HEK293 (cell line): ENCODE data around the gene OTUB2.

ENCODE experiments used
- MYNN ChIP-seq: fragments of 450-650 bp; formaldehyde crosslinking; IDR thresholded peaks from 2 replicates; pipeline ENCODE4 v1.5.1; 2016; ENCODE audit warnings: missing biosample characterization, missing genetic modification characterization, borderline replicate concordance
- MZF1 ChIP-seq: fragments of 450-650 bp; formaldehyde crosslinking; IDR thresholded peaks from 2 replicates; pipeline ENCODE4 v1.5.1; 2017; ENCODE audit warnings: missing biosample characterization, missing genetic modification characterization, borderline replicate concordance
- TCF7L2 ChIP-seq: IDR thresholded peaks from 2 replicates; pipeline ENCODE4 v1.6.1; 2011; ENCODE audit warnings: low read depth, mild to moderate bottlenecking, inconsistent platforms, low read length, moderate library complexity, borderline replicate concordance
- TRIM28 ChIP-seq: IDR thresholded peaks from 2 replicates; pipeline ENCODE4 v1.6.1; 2011; ENCODE audit warnings: low read length, control low read depth, borderline replicate concordance
- ZBTB48 ChIP-seq: fragments of 450-650 bp; formaldehyde crosslinking; IDR thresholded peaks from 2 replicates; pipeline ENCODE4 v1.5.1; 2016; ENCODE audit warnings: missing biosample characterization, missing genetic modification characterization
- ZBTB8A ChIP-seq: fragments of 450-650 bp; formaldehyde crosslinking; IDR thresholded peaks from 2 replicates; pipeline ENCODE4 v1.5.1; 2016; ENCODE audit warnings: missing biosample characterization, missing genetic modification characterization
- ZFP41 ChIP-seq: fragments of 450-650 bp; formaldehyde crosslinking; IDR thresholded peaks from 2 replicates; pipeline ENCODE4 v1.5.1; 2016; ENCODE audit warnings: missing biosample characterization, missing genetic modification characterization, borderline replicate concordance
- ZFP69B ChIP-seq: fragments of 450-650 bp; formaldehyde crosslinking; IDR thresholded peaks from 2 replicates; pipeline ENCODE4 v1.5.1; 2016; ENCODE audit warnings: missing biosample characterization, missing genetic modification characterization
- ZIC2 ChIP-seq: fragments of 450-650 bp; formaldehyde crosslinking; IDR thresholded peaks from 2 replicates; pipeline ENCODE4 v1.5.1; 2016; ENCODE audit warnings: missing biosample characterization, missing genetic modification characterization
- ZNF10 ChIP-seq: fragments of 450-650 bp; formaldehyde crosslinking; IDR thresholded peaks from 2 replicates; pipeline ENCODE4 v1.5.1; 2017; ENCODE audit warnings: missing biosample characterization, missing genetic modification characterization
- ZNF133 ChIP-seq: fragments of 450-650 bp; formaldehyde crosslinking; IDR thresholded peaks from 2 replicates; pipeline ENCODE4 v1.5.1; 2016; ENCODE audit warnings: missing biosample characterization, missing genetic modification characterization
- ZNF146 ChIP-seq: fragments of 450-650 bp; formaldehyde crosslinking; IDR thresholded peaks from 2 replicates; pipeline ENCODE4 v1.5.1; 2016; ENCODE audit warnings: missing biosample characterization, missing genetic modification characterization
- ZNF2 ChIP-seq: fragments of 450-650 bp; formaldehyde crosslinking; IDR thresholded peaks from 2 replicates; pipeline ENCODE4 v1.5.1; 2016; ENCODE audit warnings: missing biosample characterization, missing genetic modification characterization
- ZNF23 ChIP-seq: fragments of 450-650 bp; formaldehyde crosslinking; IDR thresholded peaks from 2 replicates; pipeline ENCODE4 v1.5.1; 2016; ENCODE audit warnings: missing biosample characterization, missing genetic modification characterization, borderline replicate concordance
- ZNF24 ChIP-seq: fragments of 450-650 bp; formaldehyde crosslinking; IDR thresholded peaks from 2 replicates; pipeline ENCODE4 v1.5.1; 2016; ENCODE audit warnings: missing biosample characterization, missing genetic modification characterization
- ZNF302 ChIP-seq: fragments of 450-650 bp; formaldehyde crosslinking; IDR thresholded peaks from 2 replicates; pipeline ENCODE4 v1.5.1; 2016; ENCODE audit warnings: missing biosample characterization, missing genetic modification characterization, low read depth
- ZNF394 ChIP-seq: fragments of 450-650 bp; formaldehyde crosslinking; IDR thresholded peaks from 2 replicates; pipeline ENCODE4 v1.5.1; 2016; ENCODE audit warnings: missing biosample characterization, missing genetic modification characterization, mild to moderate bottlenecking, moderate library complexity, borderline replicate concordance
- ZNF560 ChIP-seq: fragments of 450-650 bp; formaldehyde crosslinking; IDR thresholded peaks from 2 replicates; pipeline ENCODE4 v1.5.1; 2017; ENCODE audit warnings: missing biosample characterization, missing genetic modification characterization, borderline replicate concordance
- ZNF610 ChIP-seq: fragments of 450-650 bp; formaldehyde crosslinking; IDR thresholded peaks from 2 replicates; pipeline ENCODE4 v1.5.1; 2016; ENCODE audit warnings: missing biosample characterization, missing genetic modification characterization, borderline replicate concordance
- ZNF670 ChIP-seq: fragments of 450-650 bp; formaldehyde crosslinking; IDR thresholded peaks from 2 replicates; pipeline ENCODE4 v1.5.1; 2016; ENCODE audit warnings: missing biosample characterization, missing genetic modification characterization, low read depth
- ZNF677 ChIP-seq: fragments of 450-650 bp; IDR thresholded peaks from 2 replicates; pipeline ENCODE4 v1.5.0; 2018; ENCODE audit warnings: missing biosample characterization, mild to moderate bottlenecking, missing genetic modification characterization, moderate library complexity
- ZNF701 ChIP-seq: fragments of 450-650 bp; formaldehyde crosslinking; IDR thresholded peaks from 2 replicates; pipeline ENCODE4 v1.5.1; 2016; ENCODE audit warnings: missing biosample characterization, missing genetic modification characterization
- ZNF76 ChIP-seq: fragments of 450-650 bp; formaldehyde crosslinking; IDR thresholded peaks from 2 replicates; pipeline ENCODE4; 2016; ENCODE audit warnings: low read depth, missing biosample characterization, missing genetic modification characterization, borderline replicate concordance
- ZNF792 ChIP-seq: fragments of 450-650 bp; formaldehyde crosslinking; IDR thresholded peaks from 2 replicates; pipeline ENCODE4 v1.5.1; 2016; ENCODE audit warnings: missing biosample characterization, missing genetic modification characterization
- ZNF830 ChIP-seq: fragments of 450-650 bp; IDR thresholded peaks from 2 replicates; pipeline ENCODE4 v1.5.0; 2018; ENCODE audit warnings: missing biosample characterization, missing genetic modification characterization, low read depth, mild to moderate bottlenecking, moderate library complexity
- TF ChIP-seq, protein P1 (sequence below): IDR thresholded peaks from 2 replicates; pipeline ENCODE4 v1.6.1; 2011; ENCODE audit warnings: mild to moderate bottlenecking, low read depth, low read length, borderline replicate concordance
- TF ChIP-seq, protein P2 (sequence below): fragments of 450-650 bp; formaldehyde crosslinking; IDR thresholded peaks from 2 replicates; pipeline ENCODE4 v1.5.1; 2016; ENCODE audit warnings: missing biosample characterization, missing genetic modification characterization
- TF ChIP-seq, protein P3 (sequence below): fragments of 450-650 bp; formaldehyde crosslinking; IDR thresholded peaks from 2 replicates; pipeline ENCODE4 v1.5.1; 2017; ENCODE audit warnings: missing biosample characterization, missing genetic modification characterization
- TF ChIP-seq, protein P4 (sequence below): fragments of 450-650 bp; formaldehyde crosslinking; conservative IDR thresholded peaks from 2 replicates; pipeline ENCODE4 v1.5.1; 2016; ENCODE audit warnings: low read depth, missing biosample characterization, missing genetic modification characterization
- TF ChIP-seq, protein P5 (sequence below): fragments of 450-650 bp; formaldehyde crosslinking; IDR thresholded peaks from 2 replicates; pipeline ENCODE4 v1.5.1; 2017; ENCODE audit warnings: missing biosample characterization, missing genetic modification characterization

The OTUB2 gene

DNA sequence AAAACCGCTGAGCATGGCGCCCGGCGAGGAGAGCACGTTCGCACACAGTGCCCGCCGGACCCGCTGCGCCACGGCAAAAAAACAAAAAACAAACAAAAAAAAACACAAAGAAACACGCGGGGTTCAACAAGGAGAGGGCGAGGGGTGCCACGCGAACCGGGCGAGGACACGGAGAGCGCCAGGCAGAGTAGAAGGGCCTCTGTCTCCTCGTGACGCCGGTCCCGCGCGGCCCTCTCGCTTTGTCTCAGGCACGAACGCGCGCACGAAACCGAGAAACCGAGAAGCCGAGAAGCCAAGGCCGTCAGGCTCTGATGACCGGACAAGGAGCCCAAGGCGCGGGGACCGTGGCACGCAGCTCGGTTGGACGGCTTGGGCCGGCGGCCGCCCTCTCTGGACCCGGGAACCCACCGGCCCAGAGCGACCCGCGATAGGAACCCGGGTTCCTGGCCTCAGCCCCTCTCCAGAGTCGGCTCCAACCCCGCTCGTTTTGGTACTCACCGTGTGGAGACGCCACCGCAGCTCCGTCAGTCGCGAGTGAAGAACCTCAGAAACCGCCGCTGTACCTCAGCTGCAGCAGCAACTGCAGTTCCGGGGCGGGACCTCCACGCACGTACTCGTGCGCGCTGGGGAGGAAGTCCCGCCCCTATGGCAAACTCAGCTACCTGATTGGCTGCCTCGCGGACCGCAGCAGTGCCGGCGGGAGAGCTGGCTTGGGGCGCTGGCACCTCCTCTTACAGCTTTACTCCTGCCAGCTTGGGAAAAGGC lies 54.7 kb downstream of the OTUB2 start, which contains the start of the genes DDX24 and IFI27L1 (continued):
- no peak for TF ChIP-seq ZNF677 (tag by site-specific recombination)
- TF ChIP-seq ZNF670 (tag by site-specific recombination), result no peak
- no peak for TF ChIP-seq ZNF560 (tag by site-specific recombination)
- TF ChIP-seq, protein P1, sequence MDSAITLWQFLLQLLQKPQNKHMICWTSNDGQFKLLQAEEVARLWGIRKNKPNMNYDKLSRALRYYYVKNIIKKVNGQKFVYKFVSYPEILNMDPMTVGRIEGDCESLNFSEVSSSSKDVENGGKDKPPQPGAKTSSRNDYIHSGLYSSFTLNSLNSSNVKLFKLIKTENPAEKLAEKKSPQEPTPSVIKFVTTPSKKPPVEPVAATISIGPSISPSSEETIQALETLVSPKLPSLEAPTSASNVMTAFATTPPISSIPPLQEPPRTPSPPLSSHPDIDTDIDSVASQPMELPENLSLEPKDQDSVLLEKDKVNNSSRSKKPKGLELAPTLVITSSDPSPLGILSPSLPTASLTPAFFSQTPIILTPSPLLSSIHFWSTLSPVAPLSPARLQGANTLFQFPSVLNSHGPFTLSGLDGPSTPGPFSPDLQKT, result no peak
- TF ChIP-seq ZNF133 (tag by site-specific recombination), result no peak
- TF ChIP-seq ZNF146 (tag by site-specific recombination), result no peak
- TF ChIP-seq ZNF10 (tag by site-specific recombination), result no peak
- no peak for TF ChIP-seq ZNF23 (tag by site-specific recombination)
- TF ChIP-seq ZNF701, result no peak
- peak; percentile 22; the same call in 1 of the 2 replicates for TF ChIP-seq ZBTB8A
- TF ChIP-seq ZFP69B (tag by site-specific recombination), result no peak
- TF ChIP-seq ZNF24 (tag by site-specific recombination), result no peak; the same call in 1 of the 2 replicates
- TF ChIP-seq ZNF394, result 0 out of 2 replicates have a peak, but pooled peaks have one; percentile 42
- no peak for TF ChIP-seq MZF1 (tag by site-specific recombination)
- TF ChIP-seq, protein P2, sequence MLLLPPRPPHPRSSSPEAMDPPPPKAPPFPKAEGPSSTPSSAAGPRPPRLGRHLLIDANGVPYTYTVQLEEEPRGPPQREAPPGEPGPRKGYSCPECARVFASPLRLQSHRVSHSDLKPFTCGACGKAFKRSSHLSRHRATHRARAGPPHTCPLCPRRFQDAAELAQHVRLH (tag by site-specific recombination), result no peak
- TF ChIP-seq ZNF2, result no peak
- no peak for TF ChIP-seq ZNF302 (tag by site-specific recombination)
- no peak for TF ChIP-seq ZFP41 (tag by site-specific recombination)
- no peak for TF ChIP-seq ZBTB48
- TF ChIP-seq, protein P3, sequence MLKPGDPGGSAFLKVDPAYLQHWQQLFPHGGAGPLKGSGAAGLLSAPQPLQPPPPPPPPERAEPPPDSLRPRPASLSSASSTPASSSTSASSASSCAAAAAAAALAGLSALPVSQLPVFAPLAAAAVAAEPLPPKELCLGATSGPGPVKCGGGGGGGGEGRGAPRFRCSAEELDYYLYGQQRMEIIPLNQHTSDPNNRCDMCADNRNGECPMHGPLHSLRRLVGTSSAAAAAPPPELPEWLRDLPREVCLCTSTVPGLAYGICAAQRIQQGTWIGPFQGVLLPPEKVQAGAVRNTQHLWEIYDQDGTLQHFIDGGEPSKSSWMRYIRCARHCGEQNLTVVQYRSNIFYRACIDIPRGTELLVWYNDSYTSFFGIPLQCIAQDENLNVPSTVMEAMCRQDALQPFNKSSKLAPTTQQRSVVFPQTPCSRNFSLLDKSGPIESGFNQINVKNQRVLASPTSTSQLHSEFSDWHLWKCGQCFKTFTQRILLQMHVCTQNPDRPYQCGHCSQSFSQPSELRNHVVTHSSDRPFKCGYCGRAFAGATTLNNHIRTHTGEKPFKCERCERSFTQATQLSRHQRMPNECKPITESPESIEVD, result no peak
- no peak for TF ChIP-seq TRIM28
- TF ChIP-seq ZNF792 (tag by site-specific recombination), result no peak
- TF ChIP-seq, protein P4, sequence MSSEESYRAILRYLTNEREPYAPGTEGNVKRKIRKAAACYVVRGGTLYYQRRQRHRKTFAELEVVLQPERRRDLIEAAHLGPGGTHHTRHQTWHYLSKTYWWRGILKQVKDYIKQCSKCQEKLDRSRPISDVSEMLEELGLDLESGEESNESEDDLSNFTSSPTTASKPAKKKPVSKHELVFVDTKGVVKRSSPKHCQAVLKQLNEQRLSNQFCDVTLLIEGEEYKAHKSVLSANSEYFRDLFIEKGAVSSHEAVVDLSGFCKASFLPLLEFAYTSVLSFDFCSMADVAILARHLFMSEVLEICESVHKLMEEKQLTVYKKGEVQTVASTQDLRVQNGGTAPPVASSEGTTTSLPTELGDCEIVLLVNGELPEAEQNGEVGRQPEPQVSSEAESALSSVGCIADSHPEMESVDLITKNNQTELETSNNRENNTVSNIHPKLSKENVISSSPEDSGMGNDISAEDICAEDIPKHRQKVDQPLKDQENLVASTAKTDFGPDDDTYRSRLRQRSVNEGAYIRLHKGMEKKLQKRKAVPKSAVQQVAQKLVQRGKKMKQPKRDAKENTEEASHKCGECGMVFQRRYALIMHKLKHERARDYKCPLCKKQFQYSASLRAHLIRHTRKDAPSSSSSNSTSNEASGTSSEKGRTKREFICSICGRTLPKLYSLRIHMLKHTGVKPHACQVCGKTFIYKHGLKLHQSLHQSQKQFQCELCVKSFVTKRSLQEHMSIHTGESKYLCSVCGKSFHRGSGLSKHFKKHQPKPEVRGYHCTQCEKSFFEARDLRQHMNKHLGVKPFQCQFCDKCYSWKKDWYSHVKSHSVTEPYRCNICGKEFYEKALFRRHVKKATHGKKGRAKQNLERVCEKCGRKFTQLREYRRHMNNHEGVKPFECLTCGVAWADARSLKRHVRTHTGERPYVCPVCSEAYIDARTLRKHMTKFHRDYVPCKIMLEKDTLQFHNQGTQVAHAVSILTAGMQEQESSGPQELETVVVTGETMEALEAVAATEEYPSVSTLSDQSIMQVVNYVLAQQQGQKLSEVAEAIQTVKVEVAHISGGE (tag by site-specific recombination), result peak; percentile 42; the same call in 1 of the 2 replicates
- TF ChIP-seq MYNN, result peak; percentile 11; the same call in 1 of the 2 replicates
- TF ChIP-seq ZNF830, result no peak
- no peak for TF ChIP-seq TCF7L2
- no peak for TF ChIP-seq ZIC2 (tag by site-specific recombination)
- TF ChIP-seq, protein P5, sequence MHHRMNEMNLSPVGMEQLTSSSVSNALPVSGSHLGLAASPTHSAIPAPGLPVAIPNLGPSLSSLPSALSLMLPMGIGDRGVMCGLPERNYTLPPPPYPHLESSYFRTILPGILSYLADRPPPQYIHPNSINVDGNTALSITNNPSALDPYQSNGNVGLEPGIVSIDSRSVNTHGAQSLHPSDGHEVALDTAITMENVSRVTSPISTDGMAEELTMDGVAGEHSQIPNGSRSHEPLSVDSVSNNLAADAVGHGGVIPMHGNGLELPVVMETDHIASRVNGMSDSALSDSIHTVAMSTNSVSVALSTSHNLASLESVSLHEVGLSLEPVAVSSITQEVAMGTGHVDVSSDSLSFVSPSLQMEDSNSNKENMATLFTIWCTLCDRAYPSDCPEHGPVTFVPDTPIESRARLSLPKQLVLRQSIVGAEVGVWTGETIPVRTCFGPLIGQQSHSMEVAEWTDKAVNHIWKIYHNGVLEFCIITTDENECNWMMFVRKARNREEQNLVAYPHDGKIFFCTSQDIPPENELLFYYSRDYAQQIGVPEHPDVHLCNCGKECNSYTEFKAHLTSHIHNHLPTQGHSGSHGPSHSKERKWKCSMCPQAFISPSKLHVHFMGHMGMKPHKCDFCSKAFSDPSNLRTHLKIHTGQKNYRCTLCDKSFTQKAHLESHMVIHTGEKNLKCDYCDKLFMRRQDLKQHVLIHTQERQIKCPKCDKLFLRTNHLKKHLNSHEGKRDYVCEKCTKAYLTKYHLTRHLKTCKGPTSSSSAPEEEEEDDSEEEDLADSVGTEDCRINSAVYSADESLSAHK (tag by site-specific recombination), result peak; percentile 56
- TF ChIP-seq ZNF610 (tag by site-specific recombination), result 0 out of 2 replicates have a peak, but pooled peaks have one; percentile 17
- no peak; the same call in 1 of the 2 replicates for TF ChIP-seq ZNF76 (tag by site-specific recombination)
